GM23338 (cell line): Measurements from ENCODE around the gene ENOX1. TPM values are rescaled to one million over a fixed set of nuclear protein-coding genes. Genes with fewer than 3 reads are reported as not detected.

Experiments used
- ATAC-seq: fragments of 200-7000 bp; cut with Tn5 transposase; 3 replicates; pipeline ENCODE4 v1.9.1; 2020
- DNase-seq: peaks from one replicate; pipeline ENCODE4 v3.0.0-alpha.2; 2015; ENCODE audit warnings: low spot score
- H2AFZ ChIP-seq: fragments of 200-600 bp; sonication (generic); 2 replicates; pipeline ENCODE4 v1.8.0; 2016; ENCODE audit warnings: antibody characterized with exemption, mild to moderate bottlenecking, moderate library complexity
- H3F3A ChIP-seq: fragments of 200-600 bp; sonication (generic); replicated peaks from 2 replicates; pipeline ENCODE4 v1.8.0; 2017; ENCODE audit warnings: antibody characterized with exemption, mixed run types, low read depth
- H3K27ac ChIP-seq: fragments of 200-600 bp; sonication (generic); 2 replicates; pipeline ENCODE4 v1.6.1; 2016; ENCODE audit warnings: low read depth
- H3K27me3 ChIP-seq: fragments of 200-600 bp; sonication (generic); 2 replicates; pipeline ENCODE4 v1.8.0; 2016; ENCODE audit warnings: mild to moderate bottlenecking, mixed run types, moderate library complexity; ENCODE audit not compliant: insufficient read depth
- H3K36me3 ChIP-seq: fragments of 200-600 bp; sonication (generic); 2 replicates; pipeline ENCODE4 v1.8.0; 2016; ENCODE audit warnings: mild to moderate bottlenecking; ENCODE audit not compliant: insufficient read depth
- H3K4me1 ChIP-seq: fragments of 200-600 bp; sonication (generic); 2 replicates; pipeline ENCODE4 v1.8.0; 2016; ENCODE audit warnings: mild to moderate bottlenecking, moderate library complexity; ENCODE audit not compliant: insufficient read depth
- H3K4me2 ChIP-seq: fragments of 200-600 bp; sonication (generic); 2 replicates; pipeline ENCODE4 v1.7.1; 2017; ENCODE audit warnings: mixed run types
- H3K4me3 ChIP-seq: fragments of 200-600 bp; sonication (generic); 2 replicates; pipeline ENCODE4 v1.6.1; 2016; ENCODE audit warnings: mixed run types
- H3K79me2 ChIP-seq: fragments of 200-600 bp; sonication (generic); replicated peaks from 2 replicates; pipeline ENCODE4 v1.8.0; 2017; ENCODE audit warnings: mild to moderate bottlenecking; ENCODE audit not compliant: insufficient read depth
- H3K9me2 ChIP-seq: fragments of 200-600 bp; sonication (generic); 2 replicates; pipeline ENCODE4 v1.8.0; 2017; ENCODE audit not compliant: insufficient read depth
- H4K20me1 ChIP-seq: fragments of 200-600 bp; sonication (generic); replicated peaks from 2 replicates; pipeline ENCODE4 v1.8.0; 2017; ENCODE audit warnings: mild to moderate bottlenecking; ENCODE audit not compliant: insufficient read depth
- H3K27ac Mint-ChIP-seq: 2 replicates; pipeline ENCODE4 v1.8.0; 2020; ENCODE audit warnings: inconsistent platforms, mild to moderate bottlenecking, moderate library complexity, mixed read lengths
- H3K27me3 Mint-ChIP-seq: 3 replicates; pipeline ENCODE4 v1.8.0; 2022; ENCODE audit warnings: low read depth, mild to moderate bottlenecking, moderate library complexity, mixed read lengths, inconsistent platforms; ENCODE audit not compliant: insufficient read depth, poor library complexity
- H3K36me3 Mint-ChIP-seq: 3 replicates; pipeline ENCODE4 v1.8.0; 2021; ENCODE audit warnings: low read depth, mild to moderate bottlenecking, inconsistent platforms, moderate library complexity, mixed read lengths
- H3K4me1 Mint-ChIP-seq: 3 replicates; pipeline ENCODE4 v1.8.0; 2020; ENCODE audit warnings: mild to moderate bottlenecking, inconsistent platforms, mixed read lengths
- H3K4me3 Mint-ChIP-seq: 3 replicates; pipeline ENCODE4 v1.8.0; 2021; ENCODE audit warnings: moderate library complexity, mild to moderate bottlenecking, inconsistent platforms, mixed read lengths
- H3K9me3 Mint-ChIP-seq: 3 replicates; pipeline ENCODE4 v1.8.0; 2020; ENCODE audit warnings: moderate library complexity, mild to moderate bottlenecking, inconsistent platforms, mixed read lengths
- CREB1 ChIP-seq: fragments of 250-450 bp; sonication (Bioruptor Pico); IDR thresholded peaks from 2 replicates; pipeline ENCODE4 v1.5.0; 2020; ENCODE audit warnings: low read depth, mild to moderate bottlenecking, moderate library complexity
- CTCF ChIP-seq, 2 experiments: fragments of 200-600 bp in 1 of 2; sonication (generic) in 1 of 2; conservative IDR thresholded peaks; 2 replicates each; pipeline versions ENCODE4 v1.5.1 to v1.6.1; 2016 to 2017; ENCODE audit warnings: antibody characterized with exemption in 2 of 2, low read depth in 2 of 2, mild to moderate bottlenecking in 2 of 2, moderate library complexity in 1 of 2
- ETS1 ChIP-seq: IDR thresholded peaks from 2 replicates; pipeline ENCODE4 v1.6.1; 2016; ENCODE audit warnings: antibody characterized with exemption
- EZH2 ChIP-seq: fragments of 200-600 bp; sonication (generic); IDR thresholded peaks from one replicate; pipeline ENCODE4 v1.8.0; 2017; ENCODE audit warnings: antibody characterized with exemption, mild to moderate bottlenecking, low read depth; ENCODE audit not compliant: unreplicated experiment
- EZH2phosphoT487 ChIP-seq: fragments of 200-600 bp; sonication (generic); IDR thresholded peaks from one replicate; pipeline ENCODE4 v1.8.1; 2018; ENCODE audit warnings: antibody characterized with exemption; ENCODE audit not compliant: unreplicated experiment
- JUNB ChIP-seq: IDR thresholded peaks from one replicate; pipeline ENCODE4 v1.6.1; 2016; ENCODE audit warnings: antibody characterized with exemption; ENCODE audit not compliant: unreplicated experiment
- NANOG ChIP-seq: IDR thresholded peaks from 2 replicates; pipeline ENCODE4 v1.6.1; 2016; ENCODE audit warnings: antibody characterized with exemption, borderline replicate concordance
- POLR2AphosphoS5 ChIP-seq: IDR thresholded peaks from 2 replicates; pipeline ENCODE4 v1.6.1; 2016; ENCODE audit warnings: antibody characterized with exemption, low read depth
- REST ChIP-seq: IDR thresholded peaks from one replicate; pipeline ENCODE4 v1.6.1; 2018; ENCODE audit warnings: antibody characterized with exemption; ENCODE audit not compliant: unreplicated experiment
- STAT1 ChIP-seq: IDR thresholded peaks from one replicate; pipeline ENCODE4 v1.6.1; 2016; ENCODE audit warnings: antibody characterized with exemption; ENCODE audit not compliant: unreplicated experiment
- ZNF114 ChIP-seq: fragments of 250-450 bp; sonication (Bioruptor Pico); IDR thresholded peaks from 2 replicates; pipeline ENCODE4 v1.5.0; 2020; ENCODE audit warnings: mild to moderate bottlenecking, moderate library complexity
- ZNF331 ChIP-seq: fragments of 250-450 bp; sonication (Bioruptor Pico); IDR thresholded peaks from 2 replicates; pipeline ENCODE4 v1.5.0; 2020; ENCODE audit warnings: low read depth, mild to moderate bottlenecking, moderate library complexity
- ZNF462 ChIP-seq: fragments of 250-450 bp; sonication (Bioruptor Pico); IDR thresholded peaks from 2 replicates; pipeline ENCODE4 v1.5.0; 2020; ENCODE audit warnings: mild to moderate bottlenecking, moderate library complexity
- polyA plus RNA-seq: library from polyadenylated mRNA; unstranded; fragments of >200 nt; fragmentation: Nextera tagmentation; extraction: Ambion mirVana; gene quantifications from 2 replicates; pipeline ENCODE4 v1.2.1, GENCODE V29; 2016
- total RNA-seq: library from RNA; depleted of rRNA; stranded (reverse); fragments of >200 nt; shearing (Covaris generic); gene quantifications from 2 replicates; pipeline ENCODE4 v1.2.3, GENCODE V29; 2014

Gene ENOX1
- total and polyA plus RNA-seq, 2 experiments from 2014 or later = 0.66 to 0.81 TPM

- 0 out of 2 replicates have a peak, but pooled peaks cover 8% of the 10 kb centered on the region for H3K4me1 ChIP-seq
- no peaks in the 10 kb centered on the region for H3K36me3 ChIP-seq
- ATAC-seq = no peak
These were observed 487.4 kb downstream of the ENOX1 start for GRCh38 chr13:43299374-43299773.

More at GRCh38 chr13:43299374-43299773, 487.4 kb downstream of the ENOX1 start:
- Histone ChIP-seq H3K4me3 (no peak overlapping the region), H3F3A (no peaks in the 10 kb centered on the region), H3K4me2 (no peak overlapping the region), H3K27me3 (no peaks in the 10 kb centered on the region), H3K27ac (no peak overlapping the region), H2AFZ (no peak overlapping the region), H4K20me1 (no peaks in the 10 kb centered on the region), H3K9me2 (no peaks in the 10 kb centered on the region), H3K79me2 (no peaks in the 10 kb centered on the region)
- H3K4me1 Mint-ChIP-seq = peaks cover 19% of the 10 kb centered on the region
- H3K9me3 Mint-ChIP-seq = no peaks in the 10 kb centered on the region
- no peak overlapping the region for H3K27ac Mint-ChIP-seq
- DNase-seq = no peak
- no peaks in the 10 kb centered on the region for H3K36me3 Mint-ChIP-seq
- no peak overlapping the region for H3K4me3 Mint-ChIP-seq
- no peak for TF ChIP-seq POLR2AphosphoS5
- no peak for TF ChIP-seq ZNF331
- no peak for TF ChIP-seq REST
- no peak for TF ChIP-seq CTCF (conservative IDR thresholded peaks at IDR 0.05; ENCODE audit: low read depth in 2 of 2)
- TF ChIP-seq NANOG = no peak
- no peak for TF ChIP-seq STAT1
- no peak for TF ChIP-seq ZNF462 (CRISPR knock-in tag)
- TF ChIP-seq EZH2 = no peak
- TF ChIP-seq ETS1 = no peak
- no peak for TF ChIP-seq EZH2phosphoT487
- no peak for TF ChIP-seq CREB1 (CRISPR knock-in tag)
- TF ChIP-seq JUNB = no peak
- TF ChIP-seq ZNF114 (CRISPR knock-in tag) = no peak
- peaks cover 7% of the 10 kb centered on the region for H3K27me3 Mint-ChIP-seq
